ENCODE results near the gene MDH2.

- TF ChIP-seq ZNF274 (IDR thresholded peaks at IDR 0.05; ENCODE audit: low read depth, low read length) (no peak), SUZ12 (IDR thresholded peaks at IDR 0.05; ENCODE audit: extremely low read depth, insufficient read depth, insufficient read length) (no peak), YY1 (IDR thresholded peaks at IDR 0.05; ENCODE audit: insufficient read depth, insufficient read length) (no peak)
Measured at GRCh38 chr7:76108540-76109233, 60.8 kb downstream of the MDH2 start.

Data from NT2/D1 (cell line).